HUDEP-2 (cell line): Measurements from ENCODE around the gene RBKS.

ENCODE experiments used
- DNase-seq, 76 experiments: peaks; one replicate each; lab custom pipeline; 2025; ENCODE audit not compliant: unreplicated experiment in 76 of 76; lab: John Stamatoyannopoulos, UW

The RBKS gene

GRCh38 chr2:27803046-27803445, 87.1 kb downstream of the RBKS start:
- no peak for DNase-seq

GRCh38 chr2:27802547-27802946, 87.6 kb downstream of the RBKS start:
- no peak for DNase-seq

GRCh38 chr2:27800856-27801255, 89.3 kb downstream of the RBKS start:
- DNase-seq, result no peak

DNA sequence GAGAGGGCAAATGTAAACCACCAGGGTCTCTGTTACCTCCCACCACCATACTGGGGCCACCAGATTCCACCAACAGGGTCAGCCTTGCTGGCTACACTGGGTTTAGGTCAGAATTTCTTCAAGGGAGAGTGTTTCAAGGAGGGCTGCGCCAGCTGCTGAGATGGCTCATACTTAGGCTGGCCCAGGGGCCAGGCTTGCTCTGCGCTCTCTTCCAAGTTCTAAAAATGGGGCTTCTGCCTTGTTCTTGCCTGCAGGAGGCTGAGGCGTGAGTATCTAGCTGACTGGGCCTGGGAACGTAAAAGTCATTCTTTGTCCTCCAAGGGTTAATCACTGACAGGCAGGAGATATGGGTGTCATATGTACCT, 90.6 kb downstream of the RBKS start:
- DNase-seq, result no peak

DNA sequence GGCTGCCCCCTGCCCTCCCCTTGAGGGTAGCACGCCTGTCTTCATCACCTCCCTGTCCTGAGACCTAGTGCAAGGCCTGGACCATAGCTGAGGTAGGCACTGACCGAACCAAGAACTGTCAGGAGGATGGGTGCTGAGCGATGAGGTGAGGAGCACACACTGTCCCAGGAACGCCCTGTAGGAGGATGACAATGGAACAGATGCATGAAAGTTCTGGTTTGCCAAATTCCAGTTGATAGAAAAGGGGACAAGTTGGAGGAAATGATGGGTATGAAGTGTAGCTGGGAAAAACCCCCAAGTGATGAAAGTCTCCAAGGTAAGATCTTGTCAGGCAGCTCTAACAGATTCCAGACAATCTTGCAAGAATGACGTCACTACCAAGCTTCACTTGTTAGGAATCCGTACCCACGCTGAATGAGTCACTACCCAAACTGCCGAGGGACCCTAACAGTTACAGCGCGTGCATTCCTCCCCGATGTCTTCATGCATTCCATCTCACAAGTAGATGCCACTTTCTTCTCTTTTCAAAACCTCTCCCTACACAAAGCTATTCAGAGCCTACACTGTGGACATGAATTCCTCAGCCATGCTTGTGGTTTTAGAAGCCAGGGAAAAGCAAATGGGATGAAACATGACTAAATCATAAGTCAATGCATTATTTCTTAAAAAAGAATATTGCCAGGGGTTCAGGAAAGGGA, 91.1 kb downstream of the RBKS start:
- DNase-seq, result no peak

GRCh38 chr2:27798486-27798885, 91.7 kb downstream of the RBKS start:
- no peak for DNase-seq

- no peak for DNase-seq
Observed at GRCh38 chr2:27797841-27798240, 92.3 kb downstream of the RBKS start.

DNA sequence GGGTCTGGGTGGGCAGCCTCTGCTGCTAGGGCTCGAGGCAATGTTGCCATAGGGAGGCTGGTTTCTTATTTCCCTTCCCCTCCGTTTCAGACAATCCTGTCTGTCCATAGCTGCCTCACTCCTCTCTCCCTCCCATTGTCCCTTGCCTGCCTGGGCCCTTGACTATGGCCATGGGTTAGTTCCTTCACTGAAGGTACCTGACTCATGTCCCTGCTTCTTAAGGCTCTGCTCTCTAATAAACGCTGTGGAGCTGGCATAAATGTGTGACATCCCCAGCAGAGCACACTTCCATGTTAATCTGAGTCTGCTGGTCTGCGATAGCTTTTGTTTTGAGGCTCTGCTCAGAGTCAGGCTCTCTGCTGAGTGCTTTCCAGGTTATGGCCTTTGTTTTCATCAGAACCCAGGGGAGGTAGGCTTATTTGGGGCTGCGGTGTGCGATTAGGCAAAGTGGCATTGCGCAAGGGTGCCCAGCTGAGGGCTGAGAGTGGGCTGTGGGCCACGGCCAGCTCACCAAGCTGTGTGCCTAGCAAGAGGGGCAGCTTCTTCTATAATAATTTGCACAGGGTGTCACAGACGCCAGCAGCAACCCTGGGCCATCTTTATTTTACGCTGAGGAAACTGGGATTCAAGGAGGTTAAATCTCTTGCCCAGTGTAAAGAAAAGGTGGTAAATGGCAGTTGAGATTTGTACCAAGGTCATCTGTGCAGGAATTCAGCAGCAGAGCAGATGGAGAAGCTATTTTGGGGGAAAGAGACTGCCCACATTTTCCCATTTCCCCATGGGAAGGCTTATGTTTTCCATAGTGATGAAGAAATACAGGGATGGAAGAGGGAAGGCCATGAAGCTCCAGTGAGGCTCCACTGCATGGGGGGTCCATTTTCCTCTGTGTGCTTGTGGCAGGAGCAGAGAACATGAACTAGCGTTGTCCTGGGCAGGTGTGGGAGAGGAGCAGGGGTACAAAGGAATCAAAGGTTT, 93.1 kb downstream of the RBKS start:
- DNase-seq, result no peak

DNA sequence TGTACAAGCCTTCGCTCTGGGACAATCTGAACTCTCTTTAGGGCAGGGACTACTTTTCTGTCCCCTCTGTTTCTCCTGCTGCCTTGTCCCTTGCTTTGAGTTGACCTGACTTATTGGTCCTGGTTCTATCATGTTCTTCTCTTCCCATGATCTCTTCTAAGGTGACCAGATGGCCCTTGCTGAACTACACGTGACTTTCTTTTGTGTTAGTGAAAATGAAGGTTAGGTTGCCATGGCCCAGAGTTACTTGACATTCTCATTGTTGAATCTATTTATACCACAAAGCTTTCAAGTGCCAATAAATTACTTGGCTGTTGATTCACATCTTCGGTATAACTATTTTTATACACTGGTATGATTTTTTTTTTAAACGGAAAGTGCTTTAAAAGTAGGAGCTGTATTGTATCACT, 94.3 kb downstream of the RBKS start:
- DNase-seq, result no peak

GRCh38 chr2:27795093-27795834, 94.9 kb downstream of the RBKS start:
- no peak for DNase-seq

GRCh38 chr2:27792759-27793158, 97.4 kb downstream of the RBKS start:
- DNase-seq, result no peak

GRCh38 chr2:27790796-27791195, 99.4 kb downstream of the RBKS start:
- DNase-seq, result no peak

GRCh38 chr2:27782701-27783100, 107.5 kb downstream of the RBKS start:
- no peak for DNase-seq

GRCh38 chr2:27781496-27781895, 108.7 kb downstream of the RBKS start:
- no peak for DNase-seq

- no peak for DNase-seq
Observed at GRCh38 chr2:27779417-27780055, 110.7 kb downstream of the RBKS start.

DNA sequence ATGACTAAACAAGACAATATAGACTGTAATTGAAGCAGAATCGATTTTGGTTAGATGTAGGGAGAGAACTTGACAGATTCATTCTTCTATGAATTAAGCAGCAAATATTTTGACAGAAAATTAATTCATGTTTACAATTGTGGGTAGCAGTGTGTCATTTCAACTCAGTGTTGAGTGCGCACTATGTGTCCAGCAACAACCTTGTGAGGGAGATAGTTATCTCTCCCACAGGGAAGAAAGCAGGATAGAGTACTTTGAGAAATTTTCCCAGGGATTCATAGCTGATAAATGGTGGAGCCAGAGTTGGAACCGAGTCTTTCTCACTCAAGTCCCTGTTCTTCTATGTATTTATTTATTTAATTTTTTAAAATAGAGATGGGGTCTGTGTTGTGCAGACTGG, 113.5 kb downstream of the RBKS start:
- DNase-seq, result no peak

DNA sequence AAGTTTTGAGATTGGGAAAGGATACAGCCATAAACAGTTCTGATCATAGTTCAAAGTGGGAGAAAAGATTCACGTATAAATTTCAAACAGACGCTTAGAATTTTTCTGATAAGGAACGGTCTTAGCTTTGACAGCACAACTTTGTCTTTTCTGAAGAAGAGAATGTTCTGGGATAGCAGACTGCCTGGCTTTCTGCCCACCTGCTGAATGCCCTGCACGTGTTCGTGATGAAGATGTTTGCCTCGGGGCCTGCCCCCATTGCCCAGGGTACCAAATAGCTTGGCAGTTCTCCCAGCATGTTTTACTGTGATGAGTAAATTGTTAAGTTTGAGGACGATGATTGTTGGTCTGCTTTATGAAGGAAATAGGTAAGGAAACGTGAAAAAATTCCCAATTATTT, 114.1 kb downstream of the RBKS start:
- DNase-seq, result no peak

DNA sequence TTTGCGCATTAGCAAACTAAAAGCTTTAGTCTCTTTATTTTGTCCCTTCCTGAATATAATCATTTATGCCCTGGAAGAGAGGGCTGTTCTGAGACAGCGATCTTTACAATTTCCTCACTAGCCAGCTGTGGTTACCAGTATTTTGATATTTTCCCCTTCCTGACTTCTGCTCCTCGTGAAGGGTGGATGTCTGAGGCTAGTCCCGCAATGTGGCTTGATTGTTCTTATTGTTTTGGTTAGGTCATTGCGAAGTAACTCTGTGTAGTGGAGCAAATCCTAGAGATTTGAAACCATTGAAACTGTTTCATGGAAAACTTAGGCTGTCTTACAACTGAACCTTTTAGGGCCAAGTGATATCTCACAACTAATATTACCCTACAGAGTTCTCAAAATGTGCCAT, 116.2 kb downstream of the RBKS start:
- no peak for DNase-seq

DNA sequence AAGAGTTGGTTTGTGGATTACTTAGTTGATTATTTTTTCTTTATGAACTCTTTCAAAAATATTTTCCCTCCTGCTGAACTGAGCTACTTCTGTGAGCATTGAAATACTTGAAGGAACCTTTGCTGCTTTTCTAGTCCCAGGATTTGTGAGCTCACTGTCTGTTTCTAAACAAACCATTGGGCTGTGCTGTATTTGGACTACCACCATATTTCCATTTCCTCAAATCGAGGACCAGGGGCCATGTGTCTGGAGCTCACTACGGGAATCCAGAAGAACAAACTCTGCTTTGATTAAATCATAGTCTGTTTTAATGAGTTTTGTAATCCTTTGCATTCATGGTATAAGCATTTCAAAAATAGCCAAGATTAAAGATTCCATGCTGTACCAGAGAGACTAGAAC, 117.4 kb downstream of the RBKS start:
- no peak for DNase-seq

DNA sequence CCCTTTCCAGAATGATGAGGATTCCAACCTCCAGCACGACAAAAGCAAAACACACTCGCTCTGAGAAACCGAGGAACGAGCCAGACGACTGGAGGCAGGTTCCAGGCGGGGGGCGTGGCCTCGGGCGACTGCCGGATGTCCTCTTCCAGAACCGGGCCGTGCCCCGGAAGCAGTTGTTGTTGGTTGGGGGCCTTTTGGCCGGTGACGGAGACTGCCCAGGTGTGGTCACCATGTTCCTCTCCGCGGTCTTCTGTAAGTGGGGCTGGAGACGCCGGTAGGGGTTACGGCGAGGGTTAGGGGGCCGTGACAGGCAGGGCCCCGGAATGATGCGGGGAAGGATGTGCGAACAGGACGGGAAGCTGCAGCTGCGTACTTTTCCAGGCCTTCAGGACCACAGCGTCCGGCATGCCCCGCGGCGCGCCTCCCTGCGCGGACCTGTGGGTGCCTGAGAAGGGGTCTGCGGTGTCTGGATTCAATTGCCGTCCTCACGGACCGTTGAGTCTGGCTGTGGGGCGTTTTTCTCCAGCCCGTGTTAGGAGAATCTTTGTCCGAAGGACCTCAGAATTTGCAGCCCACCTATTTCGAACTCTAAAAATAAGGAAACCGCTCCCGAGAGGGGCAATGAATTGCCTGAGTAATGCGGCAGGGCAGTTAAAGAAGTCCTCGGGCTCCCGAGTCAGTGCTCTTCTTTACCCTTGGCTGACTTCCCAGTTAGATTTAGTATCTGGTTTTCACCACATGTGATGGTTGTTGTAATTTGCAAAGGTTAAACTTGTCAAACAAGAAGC, 118.4 kb downstream of the RBKS start, which contains the start of gene MRPL33:
Gene MRPL33 (plus strand): TSS at position 172 of the 788 bp plus-strand sequence. CDS start 59 bp downstream, at position 231.
- peak in 75 of 76 experiments; percentile 40 to 91 (median 81) for DNase-seq
